ENCODE results near the gene ZCCHC3.

Gene ZCCHC3

DNA sequence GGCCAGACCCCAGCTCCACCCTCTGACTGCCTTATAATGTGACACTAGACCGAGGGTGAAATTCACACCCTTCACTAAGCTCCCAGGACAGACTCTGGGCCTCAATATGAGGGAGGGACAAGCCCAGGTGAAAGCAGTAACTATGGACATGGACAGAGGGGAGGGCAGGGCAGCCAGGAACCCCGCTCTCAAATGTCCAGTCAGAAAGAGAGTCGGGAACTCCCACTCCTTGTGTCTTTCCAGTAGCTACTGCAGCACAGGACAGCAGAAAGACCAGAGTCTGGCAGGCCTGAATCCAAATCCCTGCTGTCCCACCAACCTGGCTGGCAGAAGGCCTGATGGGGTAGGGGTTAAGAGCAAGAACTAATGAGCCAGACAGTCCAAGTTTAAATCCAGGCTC, 13.2 kb upstream of the ZCCHC3 start:
- DNase-seq (ENCODE audit: low spot score), result no peak

- DNase-seq (ENCODE audit: low spot score), result no peak
Observed at GRCh38 chr20:286508-286907, 10.9 kb upstream of the ZCCHC3 start.

- no peak for DNase-seq (ENCODE audit: low spot score)
Observed at GRCh38 chr20:288956-289692, 8.2 kb upstream of the ZCCHC3 start.

DNA sequence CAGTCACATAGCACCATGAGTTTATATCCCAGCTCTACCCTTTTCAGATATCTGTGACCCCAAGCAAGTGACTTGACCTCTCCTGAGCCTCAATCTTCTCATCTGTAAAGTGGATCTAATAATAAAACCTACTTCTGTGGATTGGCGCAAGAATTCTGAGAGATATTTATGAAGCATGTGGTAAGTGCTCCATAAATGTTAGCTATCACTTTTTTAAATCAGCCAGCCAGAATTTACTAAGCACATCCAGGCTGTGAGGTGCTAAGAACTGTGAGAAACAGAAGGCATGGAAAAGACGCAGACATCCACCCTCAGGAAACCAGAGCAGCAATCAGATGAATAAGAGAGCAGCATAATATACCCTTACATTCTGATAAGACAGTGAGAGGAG, 7.7 kb upstream of the ZCCHC3 start:
- no peak for DNase-seq (ENCODE audit: low spot score)

DNA sequence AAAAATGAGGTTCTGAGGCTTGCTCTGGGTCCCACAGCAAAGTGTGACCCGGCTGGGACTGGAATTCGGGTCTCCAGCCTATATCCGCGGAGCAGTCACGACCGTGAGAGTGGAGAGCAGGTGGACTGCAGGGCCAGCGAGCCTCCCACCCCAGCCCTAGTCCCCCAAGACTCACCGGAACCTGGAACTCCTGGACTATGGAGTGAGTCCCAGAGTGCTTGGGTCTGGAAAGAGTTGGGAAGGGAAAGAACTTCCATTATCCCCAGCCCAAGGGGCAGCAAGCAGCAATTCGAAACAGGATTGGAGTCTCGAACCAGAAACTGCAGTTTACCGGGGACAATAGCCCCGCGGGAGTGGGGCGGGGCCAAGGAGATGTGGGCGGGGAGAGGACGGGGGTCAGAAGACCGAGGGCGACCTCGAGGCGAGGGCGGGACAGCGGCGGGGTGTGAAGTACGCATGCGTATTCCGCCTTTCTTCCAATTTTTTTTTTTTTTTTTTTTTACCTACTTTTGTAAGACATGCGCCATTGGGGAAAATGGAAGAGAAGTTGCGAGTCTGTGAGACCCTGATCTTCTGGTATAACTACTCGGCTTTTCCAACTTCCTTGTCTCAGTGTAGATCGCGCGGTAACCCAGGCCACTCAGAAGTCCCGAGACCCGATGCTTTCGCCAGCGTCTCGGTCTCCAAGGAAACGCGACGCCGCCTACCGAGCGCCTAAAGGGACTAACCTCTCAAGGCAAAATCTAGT, 7.1 kb upstream of the ZCCHC3 start, which contains the start of gene C20orf96:
C20orf96 (minus strand) TSS at position 667 of the 748 bp plus-strand sequence; CDS start at position 527, 140 bp downstream.
- peak; percentile 99 for DNase-seq (ENCODE audit: low spot score)

DNA sequence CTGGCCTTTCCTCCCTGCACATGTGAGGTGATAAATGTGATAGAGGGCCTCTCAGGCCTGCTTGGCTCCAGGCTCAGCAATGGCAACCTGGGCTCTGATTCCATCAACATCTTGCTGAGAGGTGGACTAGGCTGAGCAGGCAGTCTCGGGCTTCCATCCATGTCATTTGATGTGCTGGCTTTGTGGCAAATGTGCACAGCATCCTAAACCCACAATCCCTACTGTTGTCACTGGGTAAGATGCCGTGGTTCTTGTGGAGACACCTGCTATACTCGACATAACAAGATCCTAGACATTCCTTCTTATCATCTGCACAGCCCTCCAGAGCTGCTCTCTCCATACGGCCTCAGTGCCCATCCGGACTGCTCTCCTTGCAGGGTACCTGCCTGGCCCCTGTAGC, 2.8 kb upstream of the ZCCHC3 start:
- DNase-seq (ENCODE audit: low spot score), result no peak

DNA sequence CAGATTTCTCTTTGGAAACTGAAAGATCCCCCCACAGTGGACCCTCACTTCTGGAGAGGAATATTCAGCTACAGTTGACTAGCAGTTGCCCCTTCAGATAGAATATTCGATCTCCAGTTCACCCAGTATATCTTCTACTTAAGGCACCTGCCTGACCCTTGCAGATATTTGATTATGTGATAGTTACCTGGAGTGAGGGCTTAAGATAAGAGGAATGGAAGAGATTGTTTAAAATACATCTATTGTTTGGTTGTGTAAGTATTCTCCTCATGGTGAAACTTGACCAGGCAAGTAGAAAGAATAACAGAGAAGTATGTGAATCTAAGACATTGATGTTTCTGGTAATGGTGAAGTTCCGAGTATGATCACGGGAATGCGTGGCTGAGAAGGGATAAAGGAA, 1.6 kb upstream of the ZCCHC3 start:
- DNase-seq (ENCODE audit: low spot score), result no peak

GRCh38 chr20:297925-298775, 780 bp downstream of the ZCCHC3 start:
- peak; percentile 76 for DNase-seq (ENCODE audit: low spot score)

GRCh38 chr20:298776-299391, 1.5 kb downstream of the ZCCHC3 start:
- no peak for DNase-seq (ENCODE audit: low spot score)

GRCh38 chr20:300345-300990, 3.1 kb downstream of the ZCCHC3 start:
- DNase-seq (ENCODE audit: low spot score), result no peak

DNA sequence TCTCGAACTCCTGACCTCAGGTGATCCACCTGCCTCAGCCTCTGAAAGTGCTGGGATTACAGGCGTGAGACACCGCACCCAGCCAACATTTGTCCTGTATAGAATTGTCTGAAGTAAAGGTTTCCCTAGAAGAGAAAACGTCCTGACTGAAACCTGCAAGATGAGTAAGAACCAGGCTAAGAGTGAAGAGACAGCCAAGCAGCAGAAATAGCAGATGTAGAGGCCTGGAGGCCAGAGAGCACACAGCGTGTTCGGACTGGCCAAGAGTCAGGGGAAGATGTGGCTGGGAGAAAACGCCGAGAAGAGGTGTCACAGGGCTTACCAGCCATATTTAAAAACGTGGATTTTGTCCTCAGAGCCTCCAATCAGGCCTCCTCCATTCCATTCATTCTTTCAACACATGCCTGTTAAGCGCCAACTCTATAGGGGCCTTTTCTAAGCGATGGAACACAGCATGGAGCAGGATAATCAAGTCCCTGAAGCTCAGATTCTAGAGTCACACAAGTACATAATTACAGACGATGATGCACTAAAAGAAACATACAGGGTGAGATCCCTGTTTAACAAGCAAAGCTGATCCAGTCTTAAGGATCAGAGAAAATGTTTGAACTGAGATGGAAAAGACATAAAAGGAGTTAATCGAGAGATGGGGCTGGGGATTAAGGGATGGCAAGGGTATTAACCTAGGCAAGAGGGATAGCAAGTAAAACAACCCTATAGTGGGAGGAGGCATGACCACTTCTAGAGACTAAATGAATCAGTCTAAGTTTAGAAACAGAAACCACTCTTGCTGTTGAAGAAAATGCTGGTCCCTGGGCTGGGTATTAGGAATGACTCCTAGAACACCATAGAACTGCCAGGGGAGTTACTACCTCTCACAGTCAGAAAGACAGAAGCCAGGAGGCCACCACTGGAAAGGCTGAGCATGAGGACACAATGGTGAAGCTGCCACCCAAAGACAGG, 4.8 kb downstream of the ZCCHC3 start:
- no peak for DNase-seq (ENCODE audit: low spot score)

DNA sequence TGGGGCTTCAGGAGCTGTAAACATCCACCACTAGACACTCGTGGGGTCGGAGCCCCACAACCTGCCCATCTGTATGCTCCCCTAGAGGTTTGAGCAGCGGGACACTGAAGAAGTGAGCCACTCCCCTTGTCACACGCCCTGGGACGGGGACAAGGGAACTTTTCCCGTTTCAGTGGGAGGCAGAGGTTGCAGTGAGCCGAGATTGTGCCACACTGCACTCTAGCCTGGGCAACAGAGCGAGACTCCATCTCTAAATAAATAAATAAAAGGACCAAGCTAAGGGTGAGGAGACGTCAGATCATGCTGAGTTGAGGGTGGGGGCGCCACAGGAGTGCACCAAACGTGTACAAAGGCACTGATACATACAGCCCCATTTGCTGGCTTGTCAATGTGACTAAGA, 8.4 kb downstream of the ZCCHC3 start:
- no peak for DNase-seq (ENCODE audit: low spot score)

GRCh38 chr20:308427-309038, 11.2 kb downstream of the ZCCHC3 start:
- DNase-seq (ENCODE audit: low spot score), result no peak

GRCh38 chr20:309306-309840, 12.0 kb downstream of the ZCCHC3 start:
- DNase-seq (ENCODE audit: low spot score), result peak; percentile 26

- DNase-seq (ENCODE audit: low spot score), result peak; percentile 99
Observed at GRCh38 chr20:309841-310644, 12.7 kb downstream of the ZCCHC3 start.

GRCh38 chr20:310645-311044, 13.3 kb downstream of the ZCCHC3 start:
- no peak for DNase-seq (ENCODE audit: low spot score)

GRCh38 chr20:311609-312008, 14.2 kb downstream of the ZCCHC3 start:
- DNase-seq (ENCODE audit: low spot score), result no peak

DNA sequence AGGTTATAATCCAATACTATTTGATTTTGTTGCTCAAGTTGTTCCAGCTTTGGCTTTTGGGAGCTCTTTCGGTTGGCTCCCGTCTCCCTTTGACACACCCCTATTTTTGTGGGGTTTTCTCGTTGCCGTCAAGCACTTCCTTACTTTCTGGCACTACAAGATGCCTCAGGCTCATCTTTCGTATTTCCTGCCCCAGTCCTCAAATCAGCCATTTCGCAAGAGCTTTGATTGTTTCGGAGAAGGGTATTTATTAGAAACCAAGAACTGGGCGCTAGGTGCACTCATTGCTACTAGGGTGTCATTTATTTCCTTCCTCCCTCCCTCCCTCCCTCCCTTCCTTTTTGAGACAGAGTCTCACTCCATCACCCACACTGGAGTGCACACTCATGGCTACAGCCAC, 14.7 kb downstream of the ZCCHC3 start:
- no peak for DNase-seq (ENCODE audit: low spot score)

DNA sequence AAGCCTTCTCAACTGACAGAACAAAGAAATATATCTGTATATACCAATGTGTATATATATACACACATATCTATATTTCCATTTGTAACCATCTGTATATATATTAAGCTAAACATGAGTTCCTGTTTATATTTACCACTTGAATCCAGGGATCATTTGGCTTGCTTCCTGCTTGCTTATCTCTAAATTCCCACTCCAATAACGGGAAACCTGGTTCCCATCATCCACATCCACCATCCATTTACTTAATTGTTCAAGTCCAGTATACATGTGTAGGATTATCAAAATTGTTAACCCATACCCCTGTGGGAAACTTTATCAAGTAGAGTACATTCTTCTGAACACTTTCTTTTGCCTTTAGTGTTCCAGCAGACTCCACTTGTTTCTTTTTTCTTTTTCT, 15.5 kb downstream of the ZCCHC3 start:
- DNase-seq (ENCODE audit: low spot score), result no peak

Data from AG20443 (cell line).